ENCODE data around the gene EFNA4.

EFNA4 gene

DNA sequence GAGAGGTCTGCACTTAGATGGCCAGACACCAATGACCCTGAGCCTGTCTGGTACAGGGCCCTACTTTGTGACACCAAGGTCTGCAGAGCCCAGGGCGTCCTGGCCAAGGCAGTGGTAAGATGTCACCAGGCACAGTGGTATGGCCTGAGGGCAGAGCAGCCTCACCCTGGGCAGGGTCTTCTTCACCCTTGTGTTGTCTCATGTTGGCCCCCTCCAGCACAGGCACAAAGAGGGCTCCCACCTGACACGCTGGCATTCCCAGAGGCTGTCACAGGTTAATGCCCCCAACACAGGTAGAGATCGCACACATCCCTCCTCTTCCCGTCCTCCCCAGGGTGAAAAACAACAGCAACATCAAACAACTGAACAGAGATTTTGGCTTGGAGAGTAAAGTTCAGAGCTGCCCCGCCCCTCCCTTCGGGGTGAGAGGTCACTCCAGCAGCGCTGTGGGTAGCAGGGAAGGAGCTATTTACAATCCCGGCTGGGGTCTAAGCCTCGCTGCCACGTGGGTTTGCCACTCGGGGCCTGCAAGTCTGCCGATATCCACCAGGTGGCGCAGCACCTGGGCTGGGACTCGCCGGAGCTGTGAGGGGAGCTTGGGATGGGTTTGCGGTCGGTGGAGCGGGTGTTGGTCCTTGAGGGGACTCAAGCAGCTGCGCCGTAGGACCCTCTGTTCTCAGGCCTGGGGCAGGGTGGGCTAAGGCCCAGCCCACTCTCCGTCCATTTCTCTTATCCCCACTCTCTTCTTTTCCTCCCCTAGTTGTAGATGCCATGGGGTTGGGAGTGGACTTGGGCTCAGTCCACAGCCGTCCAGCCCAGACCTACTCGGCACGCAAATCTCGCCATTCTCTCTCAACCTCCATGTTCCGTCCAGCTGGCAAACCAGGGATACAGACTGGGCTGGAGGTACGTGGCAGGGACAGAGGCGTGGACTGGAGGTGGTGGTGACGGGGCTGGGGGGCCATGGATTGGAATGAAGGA is 27.8 kb downstream of the EFNA4 start:
- Histone ChIP-seq H3K9me3 (ENCODE audit: control insufficient read depth, low read depth, low read length) (no peaks in the 10 kb centered on the region), H3K4me1 (ENCODE audit: control insufficient read depth, low read depth, low read length) (no peaks in the 10 kb centered on the region), H3K9ac (ENCODE audit: low read length) (no peak overlapping the region), H3K36me3 (ENCODE audit: control insufficient read depth, low read depth, low read length) (no peaks in the 10 kb centered on the region), H3K4me3 (ENCODE audit: low read length) (no peak overlapping the region), H3K27me3 (ENCODE audit: control insufficient read depth, insufficient read depth, low read length) (peaks cover 13% of the 10 kb centered on the region), H3K27ac (ENCODE audit: low read length) (no peak overlapping the region)

DNA sequence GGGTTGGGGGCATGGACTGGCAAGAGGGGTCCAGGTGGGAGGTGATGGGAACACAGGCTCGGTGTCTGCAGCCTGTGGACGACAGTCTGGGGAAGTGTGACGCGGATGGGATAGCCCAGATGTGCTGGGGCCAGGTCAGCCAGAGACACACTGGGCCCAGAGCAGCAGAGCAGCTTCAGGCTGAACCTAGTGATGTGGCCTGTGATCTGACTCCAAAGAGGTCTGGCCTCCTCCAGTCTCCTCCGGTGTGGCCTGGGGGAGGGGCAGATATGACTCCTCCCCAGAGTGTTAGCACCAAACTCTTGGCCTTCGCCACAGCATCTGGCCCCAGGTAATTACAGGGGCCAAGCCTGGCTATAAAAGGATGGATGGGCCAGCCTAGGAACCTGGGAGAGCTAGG is 28.6 kb downstream of the EFNA4 start:
- Histone ChIP-seq H3K9me3 (ENCODE audit: control insufficient read depth, low read depth, low read length) (no peaks in the 10 kb centered on the region), H3K36me3 (ENCODE audit: control insufficient read depth, low read depth, low read length) (no peaks in the 10 kb centered on the region), H3K4me3 (ENCODE audit: low read length) (no peak overlapping the region), H3K9ac (ENCODE audit: low read length) (no peak overlapping the region), H3K27me3 (ENCODE audit: control insufficient read depth, insufficient read depth, low read length) (peaks cover 13% of the 10 kb centered on the region), H3K27ac (ENCODE audit: low read length) (no peak overlapping the region), H3K4me1 (ENCODE audit: control insufficient read depth, low read depth, low read length) (no peaks in the 10 kb centered on the region)

DNA sequence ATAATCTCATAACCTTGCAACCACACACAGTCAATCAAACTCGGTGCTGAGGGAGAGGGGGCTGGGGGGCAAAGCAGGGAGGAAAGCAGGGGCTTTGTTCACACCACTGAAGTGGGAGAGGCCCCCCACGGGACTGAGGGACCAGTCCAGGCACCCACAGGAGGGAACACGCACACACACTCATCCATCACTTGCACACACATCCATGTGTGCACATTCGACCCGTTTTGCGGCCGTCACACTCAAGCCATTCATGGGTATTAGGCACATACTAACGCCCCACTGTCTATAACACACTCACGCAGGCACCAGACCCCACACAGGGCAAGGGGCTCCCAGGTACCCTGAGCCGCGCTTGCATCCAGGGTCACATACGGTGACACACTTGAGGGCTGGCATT is 29.1 kb downstream of the EFNA4 start:
- Histone ChIP-seq H3K4me3 (ENCODE audit: low read length) (no peak overlapping the region), H3K9ac (ENCODE audit: low read length) (no peak overlapping the region), H3K27me3 (ENCODE audit: control insufficient read depth, insufficient read depth, low read length) (peaks cover 13% of the 10 kb centered on the region), H3K9me3 (ENCODE audit: control insufficient read depth, low read depth, low read length) (no peaks in the 10 kb centered on the region), H3K36me3 (ENCODE audit: control insufficient read depth, low read depth, low read length) (no peaks in the 10 kb centered on the region), H3K4me1 (ENCODE audit: control insufficient read depth, low read depth, low read length) (no peaks in the 10 kb centered on the region), H3K27ac (ENCODE audit: low read length) (no peak overlapping the region)

DNA sequence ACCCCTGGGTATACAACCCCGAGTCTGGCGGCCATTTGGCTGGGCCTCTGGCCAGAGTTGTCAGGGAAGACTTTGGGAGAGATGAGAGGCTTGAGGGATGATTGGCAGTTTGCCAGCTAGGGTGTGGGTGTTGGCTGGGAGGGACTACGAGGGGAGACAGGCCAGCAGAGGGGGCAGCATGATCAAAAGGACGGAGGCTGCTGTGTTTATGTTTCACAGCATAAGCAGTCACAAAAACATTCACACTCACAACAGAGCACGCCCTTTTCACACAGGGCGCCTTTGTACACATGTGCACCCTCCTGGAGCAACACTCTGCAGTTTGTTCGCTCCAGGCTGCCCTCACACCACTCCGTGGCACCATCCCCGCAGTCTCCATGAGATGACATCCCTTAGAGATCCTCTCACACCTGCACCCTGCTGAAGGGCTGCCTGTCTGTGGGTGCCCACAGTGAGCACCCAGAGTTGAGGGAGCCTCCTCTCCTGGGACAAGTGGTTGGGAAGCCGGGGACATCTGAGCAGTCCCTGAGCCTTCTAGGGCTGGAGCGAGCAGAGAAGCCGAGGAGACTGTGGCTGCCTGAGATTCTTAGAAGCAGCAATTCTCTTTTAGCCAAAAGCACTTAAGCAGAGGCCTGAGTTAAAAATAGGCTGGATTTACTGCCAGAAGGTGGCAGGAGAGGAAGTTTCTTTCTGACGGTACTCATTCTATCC is 30.5 kb downstream of the EFNA4 start:
- Histone ChIP-seq H3K36me3 (ENCODE audit: control insufficient read depth, low read depth, low read length) (no peaks in the 10 kb centered on the region), H3K4me1 (ENCODE audit: control insufficient read depth, low read depth, low read length) (no peaks in the 10 kb centered on the region), H3K27me3 (ENCODE audit: control insufficient read depth, insufficient read depth, low read length) (peaks cover 13% of the 10 kb centered on the region), H3K9ac (ENCODE audit: low read length) (no peak overlapping the region), H3K27ac (ENCODE audit: low read length) (no peak overlapping the region), H3K4me3 (ENCODE audit: low read length) (no peak overlapping the region), H3K9me3 (ENCODE audit: control insufficient read depth, low read depth, low read length) (no peaks in the 10 kb centered on the region)

DNA sequence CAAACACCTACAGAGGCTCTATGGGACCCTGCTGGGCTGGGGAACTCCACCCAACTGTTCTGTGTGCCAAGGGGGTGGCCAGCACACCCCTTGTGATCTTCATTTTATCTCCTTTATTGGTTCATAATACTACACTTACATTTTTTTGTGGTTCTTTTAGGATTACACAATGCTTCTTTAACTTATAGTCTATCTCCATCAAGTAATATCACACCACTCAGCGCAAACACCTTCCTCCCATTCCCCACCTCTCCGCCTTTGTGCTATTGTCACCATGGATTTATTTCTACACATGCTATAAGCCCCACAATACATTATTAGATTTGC is 31.0 kb downstream of the EFNA4 start:
- no peaks in the 10 kb centered on the region for H3K36me3 ChIP-seq (ENCODE audit: control insufficient read depth, low read depth, low read length)
- no peak overlapping the region for H3K9ac ChIP-seq (ENCODE audit: low read length)
- peaks cover 13% of the 10 kb centered on the region for H3K27me3 ChIP-seq (ENCODE audit: control insufficient read depth, insufficient read depth, low read length)
- no peak overlapping the region for H3K4me3 ChIP-seq (ENCODE audit: low read length)
- H3K4me1 ChIP-seq (ENCODE audit: control insufficient read depth, low read depth, low read length): no peaks in the 10 kb centered on the region
- H3K9me3 ChIP-seq (ENCODE audit: control insufficient read depth, low read depth, low read length): no peaks in the 10 kb centered on the region
- H3K27ac ChIP-seq (ENCODE audit: low read length): no peak overlapping the region

DNA sequence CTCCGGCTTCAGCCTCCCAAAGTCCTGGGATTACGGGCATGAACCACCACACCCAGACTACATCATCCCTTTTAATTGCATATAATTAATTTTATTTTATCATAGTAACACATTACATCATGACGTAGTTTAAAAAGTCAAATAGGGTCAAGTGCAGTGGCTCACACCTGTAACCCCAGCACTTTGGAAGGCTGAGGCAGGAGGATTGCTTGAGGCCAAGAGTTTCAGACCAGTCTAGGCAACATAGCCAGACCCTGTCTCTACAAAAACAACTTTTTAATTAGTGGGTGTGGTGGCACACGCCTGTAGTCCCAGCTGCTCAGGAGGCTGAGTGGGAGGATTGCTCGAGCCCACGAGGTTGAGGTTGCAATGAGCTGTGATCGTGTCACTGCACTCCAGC is 35.8 kb downstream of the EFNA4 start:
- no peak overlapping the region for H3K4me3 ChIP-seq (ENCODE audit: low read length)
- H3K27ac ChIP-seq (ENCODE audit: low read length): no peak overlapping the region
- H3K27me3 ChIP-seq (ENCODE audit: control insufficient read depth, insufficient read depth, low read length): no peaks in the 10 kb centered on the region
- H3K4me1 ChIP-seq (ENCODE audit: control insufficient read depth, low read depth, low read length): no peaks in the 10 kb centered on the region
- no peak overlapping the region for H3K9ac ChIP-seq (ENCODE audit: low read length)
- no peaks in the 10 kb centered on the region for H3K36me3 ChIP-seq (ENCODE audit: control insufficient read depth, low read depth, low read length)
- H3K9me3 ChIP-seq (ENCODE audit: control insufficient read depth, low read depth, low read length): no peaks in the 10 kb centered on the region

DNA sequence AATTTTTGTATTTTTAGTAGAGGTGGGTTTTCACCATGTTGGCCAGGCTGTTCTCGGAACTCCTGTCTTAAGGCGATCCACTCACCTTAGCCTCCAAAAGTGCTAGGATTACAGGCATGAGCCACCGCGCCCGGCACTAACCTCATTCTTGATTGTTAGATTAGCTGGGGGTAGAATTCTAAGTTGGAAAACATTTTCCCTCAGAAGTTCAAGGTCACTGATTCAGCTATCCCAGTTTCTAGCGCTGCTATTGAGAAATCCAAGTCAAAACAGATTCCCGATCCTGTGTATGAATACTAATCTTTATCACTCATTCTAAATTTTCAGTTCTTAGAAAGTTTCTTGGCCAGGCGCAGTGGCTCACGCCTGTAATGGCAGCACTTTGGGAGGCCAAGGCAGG is 39.8 kb downstream of the EFNA4 start:
- Histone ChIP-seq H3K9ac (ENCODE audit: low read length) (no peak overlapping the region), H3K36me3 (ENCODE audit: control insufficient read depth, low read depth, low read length) (no peaks in the 10 kb centered on the region), H3K4me3 (ENCODE audit: low read length) (no peak overlapping the region), H3K4me1 (ENCODE audit: control insufficient read depth, low read depth, low read length) (no peaks in the 10 kb centered on the region), H3K27ac (ENCODE audit: low read length) (no peak overlapping the region), H3K27me3 (ENCODE audit: control insufficient read depth, insufficient read depth, low read length) (no peaks in the 10 kb centered on the region), H3K9me3 (ENCODE audit: control insufficient read depth, low read depth, low read length) (no peaks in the 10 kb centered on the region)

DNA sequence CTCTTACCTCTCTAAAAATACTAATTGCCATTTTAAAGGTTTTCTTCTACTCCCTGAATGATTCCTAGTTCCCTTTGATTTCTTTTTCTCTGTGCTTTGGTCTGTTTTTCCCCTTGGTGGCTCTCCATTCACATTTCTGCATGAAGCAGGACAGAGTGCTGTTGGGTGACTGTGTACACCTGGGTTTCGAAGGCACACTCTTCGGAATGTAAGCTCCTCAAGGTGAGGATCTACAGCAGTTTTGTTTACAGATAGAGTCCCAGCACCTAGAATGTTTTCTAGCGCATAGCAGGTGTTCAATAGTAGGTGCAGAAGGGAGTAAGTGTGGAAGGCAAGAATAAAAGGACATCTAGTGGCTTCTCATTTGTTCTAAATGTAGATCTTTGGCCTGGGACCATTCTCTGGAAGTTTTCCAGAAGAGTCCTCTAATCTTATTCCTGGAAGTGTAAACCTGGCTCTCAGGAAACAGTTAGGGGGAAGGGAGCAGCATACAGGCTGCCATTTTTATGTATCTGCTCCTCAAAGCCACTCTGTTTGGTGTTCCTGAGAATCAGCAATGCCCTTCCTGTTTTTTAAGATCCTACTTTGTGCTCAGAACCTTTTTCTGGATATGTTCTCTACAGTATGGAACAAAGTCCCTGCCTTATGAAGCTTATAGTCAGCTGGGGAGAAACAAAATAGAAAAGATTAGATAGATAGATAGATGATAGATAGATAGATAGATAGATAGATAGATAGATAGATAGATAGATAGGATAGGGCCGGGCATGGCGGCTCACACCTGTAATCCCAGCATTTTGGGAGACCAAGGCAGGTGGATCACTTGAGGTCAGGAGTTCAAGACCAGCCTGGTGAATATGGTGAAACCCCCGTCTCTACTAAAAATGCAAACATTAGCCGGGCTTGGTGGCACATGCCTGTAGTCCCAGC is 41.3 kb downstream of the EFNA4 start:
- no peak overlapping the region for H3K9ac ChIP-seq (ENCODE audit: low read length)
- no peak overlapping the region for H3K27ac ChIP-seq (ENCODE audit: low read length)
- H3K4me3 ChIP-seq (ENCODE audit: low read length): no peak overlapping the region
- no peaks in the 10 kb centered on the region for H3K27me3 ChIP-seq (ENCODE audit: control insufficient read depth, insufficient read depth, low read length)
- H3K4me1 ChIP-seq (ENCODE audit: control insufficient read depth, low read depth, low read length): no peaks in the 10 kb centered on the region
- H3K9me3 ChIP-seq (ENCODE audit: control insufficient read depth, low read depth, low read length): no peaks in the 10 kb centered on the region
- no peaks in the 10 kb centered on the region for H3K36me3 ChIP-seq (ENCODE audit: control insufficient read depth, low read depth, low read length)

DNA sequence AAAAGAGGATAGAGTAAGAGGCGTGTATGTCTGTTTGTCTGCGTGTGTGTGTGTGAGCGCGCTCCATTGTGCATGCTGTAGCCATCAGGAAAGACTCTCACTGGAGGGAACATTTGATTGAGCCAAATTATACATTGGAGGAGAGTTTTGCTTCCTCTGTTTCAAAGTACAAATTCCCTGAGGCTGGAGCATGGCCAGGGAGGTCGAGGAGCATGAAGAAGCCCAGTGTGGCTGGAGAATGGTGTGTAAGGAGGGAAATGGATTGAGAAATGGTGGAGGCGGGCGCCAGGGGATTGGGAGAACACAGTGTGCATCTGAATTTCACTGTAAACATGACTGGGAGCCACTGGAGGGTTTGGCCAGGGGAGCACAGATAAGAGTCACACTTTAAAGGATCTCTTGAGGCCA is 42.1 kb downstream of the EFNA4 start:
- no peak overlapping the region for H3K9ac ChIP-seq (ENCODE audit: low read length)
- no peaks in the 10 kb centered on the region for H3K27me3 ChIP-seq (ENCODE audit: control insufficient read depth, insufficient read depth, low read length)
- H3K36me3 ChIP-seq (ENCODE audit: control insufficient read depth, low read depth, low read length): no peaks in the 10 kb centered on the region
- no peaks in the 10 kb centered on the region for H3K4me1 ChIP-seq (ENCODE audit: control insufficient read depth, low read depth, low read length)
- no peak overlapping the region for H3K27ac ChIP-seq (ENCODE audit: low read length)
- no peak overlapping the region for H3K4me3 ChIP-seq (ENCODE audit: low read length)
- no peaks in the 10 kb centered on the region for H3K9me3 ChIP-seq (ENCODE audit: control insufficient read depth, low read depth, low read length)

DNA sequence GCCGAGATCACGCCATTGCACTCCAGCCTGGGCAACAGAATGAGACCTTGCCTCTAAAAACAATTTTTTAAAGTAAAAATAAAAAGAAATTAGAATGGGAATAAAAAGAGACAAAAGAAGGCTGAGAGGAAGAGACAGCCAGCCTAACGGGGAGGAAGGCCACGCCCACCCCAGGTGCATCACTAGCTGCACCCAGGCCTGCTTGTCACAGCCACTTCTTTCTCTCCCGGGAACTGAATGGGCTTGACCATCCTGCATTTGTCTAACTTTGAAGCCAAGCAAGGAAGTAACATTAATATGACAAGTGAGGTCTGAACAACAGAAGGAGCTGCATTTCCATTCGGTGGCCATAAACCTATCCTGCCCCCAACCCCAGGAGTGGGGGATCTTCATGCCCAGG is 43.3 kb downstream of the EFNA4 start:
- Histone ChIP-seq H3K36me3 (ENCODE audit: control insufficient read depth, low read depth, low read length) (no peaks in the 10 kb centered on the region), H3K27ac (ENCODE audit: low read length) (no peak overlapping the region), H3K27me3 (ENCODE audit: control insufficient read depth, insufficient read depth, low read length) (no peaks in the 10 kb centered on the region), H3K9me3 (ENCODE audit: control insufficient read depth, low read depth, low read length) (no peaks in the 10 kb centered on the region), H3K4me1 (ENCODE audit: control insufficient read depth, low read depth, low read length) (no peaks in the 10 kb centered on the region), H3K9ac (ENCODE audit: low read length) (no peak overlapping the region), H3K4me3 (ENCODE audit: low read length) (no peak overlapping the region)
